Natural killer cell (primary cell): ENCODE measurements around the gene ZNF541. TPM values are rescaled to one million over a fixed set of nuclear protein-coding genes. Genes with fewer than 3 reads are reported as not detected.

Experiments used
- ATAC-seq, 3 donors: fragments of 150-1000 bp in 2 of 3; fragments of 200-7000 bp in 1 of 3; cut with Tn5 transposase; 1 replicate in 1 of 3; 2 replicates in 2 of 3; pipeline ENCODE4 v1.10.0; 2021; ENCODE audit warnings: mild to moderate bottlenecking in 2 of 3, moderate library complexity in 2 of 3
- DNase-seq, 2 donors: peaks; one replicate each; pipeline versions ENCODE4 v3.0.0 to v3.0.0-alpha.2; 2013 to 2021; ENCODE audit warnings: mixed read lengths in 1 of 2
- H3K27ac ChIP-seq: one replicate; pipeline ENCODE4 v1.5.1; 2013; ENCODE audit warnings: mild to moderate bottlenecking, low read length
- H3K27me3 ChIP-seq: one replicate; pipeline ENCODE4 v1.6.1; 2013; ENCODE audit warnings: low read length; ENCODE audit not compliant: control insufficient read depth, insufficient read depth
- H3K36me3 ChIP-seq: one replicate; pipeline ENCODE4 v1.6.1; 2013; ENCODE audit warnings: low read length; ENCODE audit not compliant: control insufficient read depth, insufficient read depth
- H3K4me1 ChIP-seq: one replicate; pipeline ENCODE4 v1.6.1; 2013; ENCODE audit warnings: low read length; ENCODE audit not compliant: control insufficient read depth, insufficient read depth
- H3K4me3 ChIP-seq: one replicate; pipeline ENCODE4 v1.5.1; 2013; ENCODE audit warnings: low read length
- H3K9me3 ChIP-seq: one replicate; pipeline ENCODE4 v1.6.1; 2013; ENCODE audit warnings: low read length; ENCODE audit not compliant: control insufficient read depth, insufficient read depth
- H3K27ac Mint-ChIP-seq, 2 donors: one replicate each; pipeline ENCODE4 v1.8.0; 2022; ENCODE audit warnings: mild to moderate bottlenecking in 2 of 2, mixed read lengths in 2 of 2, moderate library complexity in 1 of 2
- H3K27me3 Mint-ChIP-seq, 2 donors: one replicate each; pipeline ENCODE4 v1.8.0; 2022; ENCODE audit warnings: low read depth in 2 of 2, mixed read lengths in 2 of 2
- H3K36me3 Mint-ChIP-seq: one replicate; pipeline ENCODE4 v1.8.0; 2022; ENCODE audit warnings: mixed read lengths
- H3K4me1 Mint-ChIP-seq, 2 donors: one replicate each; pipeline ENCODE4 v1.8.0; 2022; ENCODE audit warnings: mixed read lengths in 2 of 2
- H3K4me3 Mint-ChIP-seq: one replicate; pipeline ENCODE4 v1.8.0; 2022; ENCODE audit warnings: mild to moderate bottlenecking, moderate library complexity, mixed read lengths
- H3K9me3 Mint-ChIP-seq, 2 donors: one replicate each; pipeline ENCODE4 v1.8.0; 2022; ENCODE audit warnings: mixed read lengths in 2 of 2
- CTCF ChIP-seq: fragments of 200-600 bp; IDR thresholded peaks from one replicate; pipeline ENCODE4 v1.8.0; 2022; ENCODE audit warnings: antibody characterized with exemption
- WGBS: methylation state at CpG from one replicate; pipeline ENCODE4 v1.1.7; 2013; ENCODE audit warnings: missing lambda C conversion rate; ENCODE audit not compliant: insufficient coverage; 5-methylcytosine and 5-hydroxymethylcytosine counted together
- intact Hi-C: fragments of 100-400 bp; cut with micrococcal nuclease; formaldehyde crosslinking; loops from one replicate; pipeline ENCODE4 v1.14.2; 2022
- total RNA-seq, 4 donors: library from RNA; stranded (reverse); fragments of 120-200 nt in 1 of 4; gene quantifications; one replicate each; pipeline versions ENCODE4 v1.2.3 to v1.2.4, GENCODE V29; 2013 to 2022

The ZNF541 gene
- total RNA-seq, 3 donors from 2014 or later (not counting 1 experiment from before 2014, with no cell fraction given) = 1.5 to 2.0 (median 1.5) TPM

- no peak for DNase-seq
- H3K4me3 Mint-ChIP-seq = no peak overlapping the region
- H3K9me3 ChIP-seq = no peaks in the 10 kb centered on the region
- no peaks in the 10 kb centered on the region for H3K36me3 Mint-ChIP-seq
- no peaks in the 10 kb centered on the region for H3K27me3 ChIP-seq
- H3K36me3 ChIP-seq = no peaks in the 10 kb centered on the region
- H3K27me3 Mint-ChIP-seq = peaks cover 0 to 5% of the 10 kb centered on the region in 2 donors
- 69% methylated on average over 14 of the region's 14 CpGs for WGBS
- no peaks in the 10 kb centered on the region for H3K4me1 ChIP-seq
- ATAC-seq = no peak
- intact Hi-C loops = no loop called here
- no peak overlapping the region for H3K27ac Mint-ChIP-seq
- H3K4me3 ChIP-seq = no peak overlapping the region
- no peak overlapping the region for H3K27ac ChIP-seq
- no peaks in the 10 kb centered on the region for H3K9me3 Mint-ChIP-seq
- no peak for TF ChIP-seq CTCF
- peaks cover 0 to 3% of the 10 kb centered on the region in 2 donors for H3K4me1 Mint-ChIP-seq
Observed at GRCh38 chr19:47531640-47532387, 41.1 kb downstream of the ZNF541 start.

GRCh38 chr19:47529018-47529742 lies 43.8 kb downstream of the ZNF541 start:
- Mint-ChIP-seq H3K36me3 (no peaks in the 10 kb centered on the region), H3K27me3 (peaks cover 0 to 2% of the 10 kb centered on the region in 2 donors), H3K4me1 (no peaks in the 10 kb centered on the region), H3K4me3 (no peak overlapping the region), H3K27ac (no peak overlapping the region), H3K9me3 (no peaks in the 10 kb centered on the region)
- H3K4me3 ChIP-seq = no peak overlapping the region
- no peaks in the 10 kb centered on the region for H3K36me3 ChIP-seq
- DNase-seq (no peak), ATAC-seq (no peak)
- no peak overlapping the region for H3K27ac ChIP-seq
- H3K9me3 ChIP-seq = no peaks in the 10 kb centered on the region
- intact Hi-C loops = no loop called here
- no peaks in the 10 kb centered on the region for H3K4me1 ChIP-seq
- WGBS = 89% methylated on average over 16 of the region's 16 CpGs
- TF ChIP-seq CTCF = no peak
- no peaks in the 10 kb centered on the region for H3K27me3 ChIP-seq

GRCh38 chr19:47526798-47527197 lies 46.1 kb downstream of the ZNF541 start:
- H3K4me3 Mint-ChIP-seq = no peak overlapping the region
- Histone ChIP-seq H3K9me3 (no peaks in the 10 kb centered on the region), H3K4me1 (peaks cover 5% of the 10 kb centered on the region), H3K36me3 (no peaks in the 10 kb centered on the region), H3K27ac (no peak overlapping the region), H3K4me3 (no peak overlapping the region), H3K27me3 (peaks cover 10% of the 10 kb centered on the region)
- H3K27ac Mint-ChIP-seq = no peak overlapping the region
- no peaks in the 10 kb centered on the region for H3K36me3 Mint-ChIP-seq
- H3K9me3 Mint-ChIP-seq = no peaks in the 10 kb centered on the region
- peaks cover 3 to 11% of the 10 kb centered on the region in 2 donors for H3K27me3 Mint-ChIP-seq
- 82% methylated on average over 3 of the region's 3 CpGs for WGBS
- DNase-seq = no peak
- no peak for ATAC-seq
- no peak for TF ChIP-seq CTCF
- H3K4me1 Mint-ChIP-seq = peaks cover 4 to 8% of the 10 kb centered on the region in 2 donors
- intact Hi-C loops = no loop called here
